HG03378 (cell line): ENCODE results near the gene ADAMTS12.

Source experiments
- ATAC-seq: cut with Tn5 transposase; IDR thresholded peaks from one replicate; pipeline ENCODE4 v1.9.1; 2021; ENCODE audit warnings: mild to moderate bottlenecking, moderate library complexity; ENCODE audit not compliant: unreplicated experiment

Gene ADAMTS12

GRCh38 chr5:33489481-33490067, 402.2 kb downstream of the ADAMTS12 start:
- no peak for ATAC-seq

GRCh38 chr5:33488558-33489355, 403.0 kb downstream of the ADAMTS12 start:
- ATAC-seq: no peak

DNA sequence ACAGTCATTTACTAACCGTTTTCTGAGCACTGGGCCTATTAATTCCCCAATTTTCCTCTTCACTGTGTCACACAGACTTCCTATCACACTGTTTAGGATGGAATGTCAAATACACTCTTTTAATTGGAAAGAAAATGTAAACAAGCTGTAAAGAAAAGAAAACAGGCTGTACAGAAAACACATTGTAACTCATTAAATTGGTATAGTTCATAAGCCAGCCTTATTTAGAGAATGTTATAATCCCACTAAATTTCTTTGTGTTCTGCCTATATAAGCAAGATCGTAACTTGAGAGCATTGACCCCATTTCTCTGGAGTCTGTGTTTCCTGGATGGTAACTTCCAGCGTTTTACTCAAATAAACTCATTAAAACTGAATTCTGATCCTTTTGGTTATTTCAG, 404.6 kb downstream of the ADAMTS12 start:
- ATAC-seq: no peak

- ATAC-seq: no peak
Observed at GRCh38 chr5:33482335-33482734, 409.5 kb downstream of the ADAMTS12 start.

- no peak for ATAC-seq
Observed at GRCh38 chr5:33480876-33481275, 410.9 kb downstream of the ADAMTS12 start.

DNA sequence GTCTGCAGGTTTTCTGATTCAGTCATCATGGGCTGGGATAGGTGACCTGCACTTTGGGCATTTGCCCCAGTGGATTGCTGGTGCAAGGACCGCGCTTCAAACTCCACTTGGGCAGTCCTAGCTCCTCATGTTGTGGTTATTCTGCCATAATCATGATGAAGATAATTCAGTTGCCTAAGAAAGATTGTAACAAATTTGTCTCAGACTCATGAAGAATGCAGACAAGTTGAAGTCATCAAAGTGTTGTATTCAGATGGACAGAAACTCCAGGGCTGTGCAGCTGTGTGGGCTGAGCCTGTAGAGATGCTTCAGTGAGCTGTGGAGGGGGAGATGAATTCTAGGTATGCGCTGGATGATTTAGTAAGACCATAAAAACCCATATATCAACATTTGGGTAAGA, 412.5 kb downstream of the ADAMTS12 start:
- no peak for ATAC-seq

GRCh38 chr5:33477816-33478215, 414.0 kb downstream of the ADAMTS12 start:
- no peak for ATAC-seq

- ATAC-seq: no peak
Observed at GRCh38 chr5:33476992-33477391, 414.8 kb downstream of the ADAMTS12 start.

DNA sequence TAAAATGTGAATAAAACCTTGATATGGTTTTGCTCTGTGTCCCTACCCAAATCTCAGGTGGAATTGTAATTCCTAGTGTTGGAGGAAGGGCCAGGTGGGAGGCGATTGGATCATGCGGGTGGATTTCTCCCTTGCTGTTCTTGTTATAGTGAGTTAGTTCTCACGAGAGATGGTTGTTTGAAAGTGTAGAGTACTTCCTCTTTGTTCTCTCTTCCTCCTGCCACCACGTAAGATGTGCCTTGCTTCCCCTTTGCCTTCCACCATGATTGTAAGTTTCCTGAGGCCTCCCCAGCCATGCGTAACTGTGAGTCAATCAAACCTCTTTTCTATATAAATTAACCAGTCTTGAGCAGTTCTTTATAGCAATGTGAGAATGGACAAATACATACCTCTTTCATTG, 416.1 kb downstream of the ADAMTS12 start:
- ATAC-seq: no peak

DNA sequence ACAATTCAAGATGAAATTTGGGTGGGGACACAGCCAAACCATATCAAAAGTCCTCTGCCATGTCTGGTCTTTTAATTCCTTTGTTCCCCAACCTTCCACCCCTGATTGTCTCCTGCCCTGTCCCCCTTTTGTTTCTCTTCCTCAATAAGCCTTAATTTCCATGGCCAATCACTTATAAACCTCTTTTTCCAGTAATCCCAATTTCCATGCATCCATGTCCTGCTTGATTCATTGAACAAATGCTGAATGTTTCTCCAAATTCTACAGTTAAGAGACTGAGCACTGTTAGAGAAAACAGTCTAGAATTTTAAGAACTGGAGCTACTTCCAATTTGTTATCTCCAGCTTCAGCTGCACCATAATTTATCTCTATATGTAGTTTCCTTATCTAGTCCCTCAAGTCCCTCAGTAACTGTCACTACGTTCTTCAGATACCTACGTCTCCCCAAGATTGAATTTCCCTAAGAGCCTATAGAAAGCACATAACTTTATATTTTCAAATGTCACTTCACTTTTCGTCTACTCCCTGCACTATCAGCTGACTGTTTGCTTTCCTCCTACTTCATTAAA, 416.8 kb downstream of the ADAMTS12 start:
- ATAC-seq: no peak

GRCh38 chr5:33474004-33474403, 417.8 kb downstream of the ADAMTS12 start:
- ATAC-seq: no peak
